Prostate gland (tissue), 2 donors: ENCODE data around the gene NUP107. TPM values are rescaled to one million over a fixed set of nuclear protein-coding genes. Genes with fewer than 3 reads are reported as not detected.

Experiments used
- DNase-seq: peaks from one replicate; pipeline ENCODE4 v3.0.0-alpha.2; 2019; ENCODE audit warnings: low spot score
- H3K27ac ChIP-seq, 2 donors: fragments of 200-600 bp; sonication (generic); 2 replicates each; pipeline ENCODE4 v1.5.1; 2017 to 2019
- H3K27me3 ChIP-seq: fragments of 200-600 bp; sonication (generic); replicated peaks from 2 replicates; pipeline ENCODE4 v1.5.1; 2019; ENCODE audit not compliant: insufficient read depth
- H3K36me3 ChIP-seq, 2 donors: fragments of 200-600 bp; sonication (generic); 1 replicate in 1 of 2; 2 replicates in 1 of 2; pipeline versions ENCODE4 v1.5.1 to v1.8.1; 2017 to 2019
- H3K4me1 ChIP-seq: fragments of 200-600 bp; sonication (generic); replicated peaks from 2 replicates; pipeline ENCODE4 v1.5.1; 2019
- H3K4me3 ChIP-seq, 2 donors: fragments of 200-600 bp; sonication (generic); 2 replicates each; pipeline ENCODE4 v1.5.1; 2017 to 2019
- H3K9me3 ChIP-seq: fragments of 200-600 bp; sonication (generic); 2 replicates; pipeline ENCODE4 v1.5.1; 2017
- POLR2A ChIP-seq: fragments of 450-650 bp; IDR thresholded peaks from one replicate; pipeline ENCODE4 v1.6.1; 2016; ENCODE audit warnings: antibody characterized with exemption, mild to moderate bottlenecking
- POLR2AphosphoS5 ChIP-seq: sonication (generic); formaldehyde crosslinking; IDR thresholded peaks from one replicate; pipeline ENCODE4 v1.6.1; 2017; ENCODE audit warnings: antibody characterized with exemption
- WGBS: methylation state at CpG from one replicate; pipeline ENCODE4 v1.1.5; 2018; 5-methylcytosine and 5-hydroxymethylcytosine counted together
- intact Hi-C: fragments of 100-400 bp; cut with DNase I; formaldehyde crosslinking; loops from one replicate; pipeline ENCODE4 v1.14.2; 2022
- total RNA-seq, 2 donors: library from RNA; depleted of rRNA; stranded (reverse); fragments of >200 nt; gene quantifications; one replicate each; pipeline ENCODE4 v1.1.0, GENCODE V29; 2016
- TF ChIP-seq, protein P1 (sequence below), 4 experiments: fragments of 200-600 bp in 2 of 4; fragments of 450-650 bp in 2 of 4; sonication (generic) in 2 of 4; IDR thresholded peaks; 1 replicate in 3 of 4; 2 replicates in 1 of 4; pipeline ENCODE4 v1.5.1; 2016 to 2019; ENCODE audit warnings: antibody characterized with exemption in 4 of 4, mild to moderate bottlenecking in 2 of 4, moderate library complexity in 2 of 4

NUP107 gene
- total RNA-seq, 2 donors from 2014 or later, result 27.9 to 37.0 TPM

DNA sequence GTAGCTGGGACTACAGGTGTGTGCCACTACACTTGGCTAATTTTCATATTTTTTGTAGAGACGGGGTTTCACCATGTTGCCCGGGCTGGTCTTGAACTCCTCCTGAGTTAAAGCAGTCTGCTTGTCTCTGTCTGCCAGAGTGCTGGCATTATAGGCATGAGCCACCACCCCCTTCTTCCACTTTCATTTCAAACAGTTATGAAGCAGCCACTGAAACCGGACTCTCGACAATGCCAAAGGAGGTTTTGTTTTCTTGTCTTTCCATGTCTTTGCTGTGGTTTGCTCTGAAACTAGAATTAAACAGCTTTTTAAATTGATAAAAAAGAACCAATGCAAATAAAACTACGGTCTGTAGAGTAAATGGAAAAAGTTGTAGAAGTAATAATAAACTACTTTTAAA lies 45.6 kb upstream of the NUP107 start:
- intact Hi-C loops, result no loop called here
- Histone ChIP-seq H3K4me3 (no peak overlapping the region), H3K27me3 (no peaks in the 10 kb centered on the region), H3K4me1 (no peaks in the 10 kb centered on the region), H3K9me3 (no peaks in the 10 kb centered on the region), H3K36me3 (no peaks in the 10 kb centered on the region), H3K27ac (no peak overlapping the region)
- no peak for DNase-seq
- 21% methylated on average over 5 of the region's 5 CpGs for WGBS
- TF ChIP-seq POLR2A (no peak), POLR2AphosphoS5 (no peak)
- TF ChIP-seq, protein P1, sequence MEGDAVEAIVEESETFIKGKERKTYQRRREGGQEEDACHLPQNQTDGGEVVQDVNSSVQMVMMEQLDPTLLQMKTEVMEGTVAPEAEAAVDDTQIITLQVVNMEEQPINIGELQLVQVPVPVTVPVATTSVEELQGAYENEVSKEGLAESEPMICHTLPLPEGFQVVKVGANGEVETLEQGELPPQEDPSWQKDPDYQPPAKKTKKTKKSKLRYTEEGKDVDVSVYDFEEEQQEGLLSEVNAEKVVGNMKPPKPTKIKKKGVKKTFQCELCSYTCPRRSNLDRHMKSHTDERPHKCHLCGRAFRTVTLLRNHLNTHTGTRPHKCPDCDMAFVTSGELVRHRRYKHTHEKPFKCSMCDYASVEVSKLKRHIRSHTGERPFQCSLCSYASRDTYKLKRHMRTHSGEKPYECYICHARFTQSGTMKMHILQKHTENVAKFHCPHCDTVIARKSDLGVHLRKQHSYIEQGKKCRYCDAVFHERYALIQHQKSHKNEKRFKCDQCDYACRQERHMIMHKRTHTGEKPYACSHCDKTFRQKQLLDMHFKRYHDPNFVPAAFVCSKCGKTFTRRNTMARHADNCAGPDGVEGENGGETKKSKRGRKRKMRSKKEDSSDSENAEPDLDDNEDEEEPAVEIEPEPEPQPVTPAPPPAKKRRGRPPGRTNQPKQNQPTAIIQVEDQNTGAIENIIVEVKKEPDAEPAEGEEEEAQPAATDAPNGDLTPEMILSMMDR (IDR thresholded peaks at IDR 0.05), result no peak

DNA sequence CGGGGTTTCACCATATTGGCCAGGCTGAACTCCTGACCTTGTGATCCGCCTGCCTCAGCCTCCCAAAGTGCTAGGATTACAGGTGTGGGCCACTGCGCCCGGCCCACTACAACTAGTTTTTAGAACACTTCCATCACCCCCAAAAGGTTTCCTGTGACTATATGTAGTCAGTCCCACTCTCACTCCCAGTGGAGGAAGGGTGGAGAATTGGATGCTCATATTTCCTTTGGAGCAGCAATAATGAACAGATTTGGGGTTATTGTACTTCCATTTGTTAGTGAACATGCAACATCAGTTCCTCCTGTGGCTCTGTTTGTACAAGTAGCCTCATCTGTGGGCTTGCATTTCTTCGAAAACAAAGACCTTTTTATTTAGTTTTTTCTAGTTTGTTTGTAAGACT lies 40.3 kb upstream of the NUP107 start:
- Histone ChIP-seq H3K9me3 (no peaks in the 10 kb centered on the region), H3K4me1 (no peaks in the 10 kb centered on the region), H3K27ac (no peak overlapping the region), H3K36me3 (no peaks in the 10 kb centered on the region), H3K27me3 (no peaks in the 10 kb centered on the region), H3K4me3 (no peak overlapping the region)
- intact Hi-C loops, result no loop called here
- TF ChIP-seq POLR2A (no peak), POLR2AphosphoS5 (no peak)
- TF ChIP-seq, protein P1 (IDR thresholded peaks at IDR 0.05), result no peak
- 96% methylated on average over 5 of the region's 5 CpGs for WGBS
- DNase-seq, result no peak

DNA sequence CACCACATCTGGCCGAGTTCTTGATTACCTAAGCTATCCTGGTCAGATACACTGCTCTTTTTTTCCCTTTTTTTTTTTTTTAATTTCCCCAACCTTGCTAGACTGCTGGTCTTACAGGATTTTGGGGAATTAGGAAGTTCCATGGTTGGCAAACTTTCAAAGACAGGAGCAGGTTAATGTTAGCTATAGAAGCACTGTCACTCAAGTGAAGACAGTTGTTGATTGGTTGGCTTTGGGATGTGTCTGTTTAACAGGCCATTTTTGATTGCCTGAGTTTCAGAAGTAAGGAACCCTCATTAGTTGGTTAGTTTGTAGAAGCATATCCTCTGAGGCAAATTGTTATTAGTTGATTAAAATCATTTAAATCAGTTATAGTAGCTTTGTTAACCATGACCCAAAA lies 39.3 kb upstream of the NUP107 start:
- Histone ChIP-seq H3K9me3 (no peaks in the 10 kb centered on the region), H3K36me3 (no peaks in the 10 kb centered on the region)
- intact Hi-C loops, result no loop called here

DNA sequence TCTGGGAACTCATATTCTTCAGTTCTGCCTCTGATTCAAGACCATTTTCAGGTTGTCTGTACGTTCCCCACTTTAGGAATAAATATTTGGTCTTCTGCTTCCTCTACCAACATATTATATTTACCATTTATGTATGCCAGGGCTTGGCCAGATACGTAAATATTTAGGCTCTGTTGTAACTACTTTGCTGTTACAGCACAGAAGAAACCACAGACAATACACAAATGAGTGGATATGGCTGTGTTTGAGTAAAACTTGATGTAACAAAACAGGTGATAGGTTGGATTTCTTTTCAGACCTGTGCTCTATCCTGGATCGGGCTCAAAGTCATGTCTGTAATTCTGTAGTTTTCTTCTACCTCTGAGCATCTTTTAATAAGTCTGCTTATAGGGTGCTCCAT lies 38.6 kb upstream of the NUP107 start:
- intact Hi-C loops, result no loop called here
- DNase-seq, result no peak
- Histone ChIP-seq H3K4me1 (no peaks in the 10 kb centered on the region), H3K27ac (no peak overlapping the region), H3K4me3 (no peak overlapping the region), H3K9me3 (no peaks in the 10 kb centered on the region), H3K36me3 (no peaks in the 10 kb centered on the region), H3K27me3 (no peaks in the 10 kb centered on the region)
- 69% methylated on average over 3 of the region's 3 CpGs for WGBS
- no peak for TF ChIP-seq POLR2AphosphoS5
- TF ChIP-seq, protein P1 (IDR thresholded peaks at IDR 0.05), result no peak
- TF ChIP-seq POLR2A, result no peak

More for the DNA sequence above, 39.3 kb upstream of the NUP107 start:
- TF ChIP-seq, protein P1 (IDR thresholded peaks at IDR 0.05), result no peak
- TF ChIP-seq POLR2AphosphoS5 (no peak), POLR2A (no peak)
- Histone ChIP-seq H3K4me1 (no peaks in the 10 kb centered on the region), H3K27ac (no peak overlapping the region), H3K4me3 (no peak overlapping the region), H3K27me3 (no peaks in the 10 kb centered on the region)
- 94% methylated on average over 1 of the region's 1 CpG for WGBS
- no peak for DNase-seq

DNA sequence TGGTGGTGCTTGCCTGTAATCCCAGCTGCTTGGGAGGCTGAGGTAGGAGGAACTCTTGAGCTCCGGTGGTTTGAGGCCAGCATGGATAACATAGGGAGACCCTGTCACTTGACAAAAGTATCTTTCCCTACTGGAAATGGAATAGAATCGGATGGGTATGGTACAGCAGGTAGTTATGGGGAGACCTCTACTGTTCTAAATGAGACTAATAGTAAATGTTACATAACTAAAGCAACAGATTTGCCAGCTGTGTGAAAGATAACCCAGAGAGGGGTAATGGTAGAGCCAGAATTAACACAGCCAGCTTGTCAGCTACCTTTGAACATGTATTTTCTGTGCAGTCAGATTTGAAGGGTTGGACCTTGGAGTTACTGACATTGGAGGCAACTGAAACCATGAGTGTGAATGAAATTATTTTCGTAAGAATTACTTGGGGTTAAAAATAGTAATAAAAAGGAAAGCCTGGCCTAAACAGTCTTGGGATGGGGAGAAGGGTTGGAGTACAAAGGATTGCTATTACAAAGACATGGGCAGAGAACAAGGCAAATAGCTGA lies 21.7 kb upstream of the NUP107 start:
- intact Hi-C loops, result no loop called here
- Histone ChIP-seq H3K36me3 (no peaks in the 10 kb centered on the region), H3K4me1 (no peaks in the 10 kb centered on the region), H3K4me3 (no peak overlapping the region), H3K27ac (no peak overlapping the region), H3K27me3 (no peaks in the 10 kb centered on the region), H3K9me3 (no peaks in the 10 kb centered on the region)
- 77% methylated on average over 3 of the region's 3 CpGs for WGBS
- no peak for DNase-seq
- TF ChIP-seq, protein P1 (IDR thresholded peaks at IDR 0.05), result peak in 1 of 4 experiments; percentile 17
- TF ChIP-seq POLR2A (no peak), POLR2AphosphoS5 (no peak)
